ENCODE results near the gene SLAMF8.

DNA sequence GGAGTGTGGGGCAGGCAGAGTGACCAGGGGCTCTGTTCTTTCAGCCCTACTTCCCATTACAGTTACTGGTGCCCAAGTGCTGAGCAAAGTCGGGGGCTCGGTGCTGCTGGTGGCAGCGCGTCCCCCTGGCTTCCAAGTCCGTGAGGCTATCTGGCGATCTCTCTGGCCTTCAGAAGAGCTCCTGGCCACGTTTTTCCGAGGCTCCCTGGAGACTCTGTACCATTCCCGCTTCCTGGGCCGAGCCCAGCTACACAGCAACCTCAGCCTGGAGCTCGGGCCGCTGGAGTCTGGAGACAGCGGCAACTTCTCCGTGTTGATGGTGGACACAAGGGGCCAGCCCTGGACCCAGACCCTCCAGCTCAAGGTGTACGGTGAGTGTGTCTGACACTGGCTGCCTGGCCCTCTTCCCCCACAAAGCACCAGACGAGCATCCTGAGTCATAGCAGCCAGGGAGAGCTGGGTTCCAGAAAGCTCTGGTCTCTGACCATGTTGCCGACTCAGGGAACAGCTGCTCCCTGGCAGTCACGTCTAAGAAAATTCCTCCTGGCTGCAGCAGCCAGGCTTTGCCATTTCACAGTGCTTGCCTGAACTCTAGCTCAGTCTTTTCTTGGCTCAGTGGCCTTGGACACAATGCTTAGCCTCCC is 3.3 kb downstream of the SLAMF8 start:
- no peak for TF ChIP-seq POLR2AphosphoS5 (IDR thresholded peaks at IDR 0.05; ENCODE audit: low read depth)
- TF ChIP-seq, protein P1, sequence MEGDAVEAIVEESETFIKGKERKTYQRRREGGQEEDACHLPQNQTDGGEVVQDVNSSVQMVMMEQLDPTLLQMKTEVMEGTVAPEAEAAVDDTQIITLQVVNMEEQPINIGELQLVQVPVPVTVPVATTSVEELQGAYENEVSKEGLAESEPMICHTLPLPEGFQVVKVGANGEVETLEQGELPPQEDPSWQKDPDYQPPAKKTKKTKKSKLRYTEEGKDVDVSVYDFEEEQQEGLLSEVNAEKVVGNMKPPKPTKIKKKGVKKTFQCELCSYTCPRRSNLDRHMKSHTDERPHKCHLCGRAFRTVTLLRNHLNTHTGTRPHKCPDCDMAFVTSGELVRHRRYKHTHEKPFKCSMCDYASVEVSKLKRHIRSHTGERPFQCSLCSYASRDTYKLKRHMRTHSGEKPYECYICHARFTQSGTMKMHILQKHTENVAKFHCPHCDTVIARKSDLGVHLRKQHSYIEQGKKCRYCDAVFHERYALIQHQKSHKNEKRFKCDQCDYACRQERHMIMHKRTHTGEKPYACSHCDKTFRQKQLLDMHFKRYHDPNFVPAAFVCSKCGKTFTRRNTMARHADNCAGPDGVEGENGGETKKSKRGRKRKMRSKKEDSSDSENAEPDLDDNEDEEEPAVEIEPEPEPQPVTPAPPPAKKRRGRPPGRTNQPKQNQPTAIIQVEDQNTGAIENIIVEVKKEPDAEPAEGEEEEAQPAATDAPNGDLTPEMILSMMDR (IDR thresholded peaks at IDR 0.05; ENCODE audit: insufficient read depth, low read length) = no peak
- no peak for TF ChIP-seq GABPA (IDR thresholded peaks at IDR 0.05; ENCODE audit: low read depth)
- TF ChIP-seq SPI1 (IDR thresholded peaks at IDR 0.05; ENCODE audit: borderline replicate concordance, low read depth) = no peak

Data from HL-60 (cell line).